Keratinocyte (primary cell): ENCODE data around the gene UPP1.

Experiments used
- CTCF ChIP-seq, 3 experiments: IDR thresholded peaks in 1 of 3; conservative IDR thresholded peaks in 1 of 3; optimal IDR thresholded peaks in 1 of 3; 2 replicates in 2 of 3; 3 replicates in 1 of 3; pipeline versions ENCODE3 to v1.5.1; 2011; ENCODE audit warnings: low read length in 3 of 3, mild to moderate bottlenecking in 3 of 3, moderate library complexity in 2 of 3, control low read depth in 1 of 3, inconsistent platforms in 1 of 3; ENCODE audit not compliant: insufficient read depth in 2 of 3; ENCODE audit errors: extremely low read depth in 1 of 3
- EZH2 ChIP-seq: IDR thresholded peaks from one replicate; pipeline ENCODE4 v1.6.1; 2012; ENCODE audit warnings: inconsistent platforms, mild to moderate bottlenecking, low read length, moderate library complexity

GRCh38 chr7:48083114-48083830 lies 5.8 kb upstream of the UPP1 start:
- no peak for TF ChIP-seq CTCF (optimal IDR thresholded peaks at IDR 0.05 in 1 of 3, IDR thresholded peaks at IDR 0.05 in 1 of 3, conservative IDR thresholded peaks at IDR 0.05 in 1 of 3; ENCODE audit: extremely low read depth in 1 of 3, insufficient read depth in 2 of 3, low read length in 3 of 3)
- TF ChIP-seq EZH2, result no peak
